NCI-H1417 (cell line): Measurements from ENCODE around the gene F11R.
"Not testable (repeated sequence)": the region's sequence is repeated elsewhere in the genome, so short reads cannot be mapped to it uniquely, and the experiment has no call there.

ENCODE experiments used
- DNase-seq, 3 experiments: peaks; one replicate each; lab custom pipeline; 2025; lab: John Stamatoyannopoulos, UW

Gene F11R

GRCh38 chr1:160971618-160972056 lies 49.3 kb downstream of the F11R start:
- DNase-seq, result peak in 1 of 3 experiments; percentile 37

- DNase-seq, result peak in 2 of 3 experiments; percentile 53 to 79
Observed at GRCh38 chr1:160963521-160963920, 57.4 kb downstream of the F11R start.

- no peak for DNase-seq
Observed at GRCh38 chr1:160961419-160961818, 59.5 kb downstream of the F11R start.

GRCh38 chr1:160956966-160957365 lies 64.0 kb downstream of the F11R start:
- no peak for DNase-seq

GRCh38 chr1:160954158-160955104 lies 66.5 kb downstream of the F11R start, which contains the start of gene ITLN2:
ITLN2 (minus strand) TSS chr1:160954809; CDS start chr1:160954741, 68 bp downstream.
- DNase-seq, result peak in 2 of 3 experiments; percentile 24 to 60

GRCh38 chr1:160953030-160953429 lies 67.9 kb downstream of the F11R start:
- DNase-seq, result no peak

- DNase-seq, result no peak
Observed at GRCh38 chr1:160952129-160952510, 68.8 kb downstream of the F11R start.

- DNase-seq, result peak in 2 of 3 experiments; percentile 14 to 90
Observed at GRCh38 chr1:160951443-160952128, 69.4 kb downstream of the F11R start.

GRCh38 chr1:160950657-160951056 lies 70.3 kb downstream of the F11R start:
- no peak for DNase-seq

- no peak for DNase-seq
Observed at GRCh38 chr1:160949881-160950280, 71.1 kb downstream of the F11R start.

GRCh38 chr1:160949216-160949880 lies 71.6 kb downstream of the F11R start:
- DNase-seq, result peak; percentile 8 to 72 (median 70)

GRCh38 chr1:160947174-160947759 lies 73.7 kb downstream of the F11R start:
- not testable (repeated sequence) for DNase-seq

- not testable (repeated sequence) for DNase-seq
Observed at GRCh38 chr1:160945881-160946280, 75.1 kb downstream of the F11R start.
